ENCODE data around the gene NMNAT2.
A peak's percentile ranks its signal among the peaks of the same experiment; 100 is the strongest.
"Not testable (repeated sequence)": the region's sequence is repeated elsewhere in the genome, so short reads cannot be mapped to it uniquely, and the experiment has no call there.

NMNAT2 gene

GRCh38 chr1:183416850-183417771 lies 1.1 kb downstream of the NMNAT2 start:
- peak; percentile 18 for DNase-seq

GRCh38 chr1:183414365-183414764 lies 3.8 kb downstream of the NMNAT2 start:
- no peak for DNase-seq

- DNase-seq: no peak
Measured at GRCh38 chr1:183411091-183411490, 7.1 kb downstream of the NMNAT2 start.

- no peak for DNase-seq
Measured at GRCh38 chr1:183407961-183408360, 10.2 kb downstream of the NMNAT2 start.

- DNase-seq: no peak
Measured at GRCh38 chr1:183407474-183407873, 10.7 kb downstream of the NMNAT2 start.

- DNase-seq: no peak
Measured at GRCh38 chr1:183404476-183404875, 13.7 kb downstream of the NMNAT2 start.

GRCh38 chr1:183403498-183403897 lies 14.7 kb downstream of the NMNAT2 start:
- DNase-seq: no peak

GRCh38 chr1:183401565-183401964 lies 16.6 kb downstream of the NMNAT2 start:
- DNase-seq: not testable (repeated sequence)

GRCh38 chr1:183394435-183394834 lies 23.7 kb downstream of the NMNAT2 start:
- no peak for DNase-seq

GRCh38 chr1:183391863-183392262 lies 26.3 kb downstream of the NMNAT2 start:
- DNase-seq: no peak

- DNase-seq: no peak
Measured at GRCh38 chr1:183390561-183390960, 27.6 kb downstream of the NMNAT2 start.

- DNase-seq: no peak
Measured at GRCh38 chr1:183388735-183389134, 29.4 kb downstream of the NMNAT2 start.

- no peak for DNase-seq
Measured at GRCh38 chr1:183385340-183386144, 32.6 kb downstream of the NMNAT2 start.

- DNase-seq: no peak
Measured at GRCh38 chr1:183379951-183380350, 38.2 kb downstream of the NMNAT2 start.

GRCh38 chr1:183375381-183375780 lies 42.8 kb downstream of the NMNAT2 start:
- no peak for DNase-seq

- no peak for DNase-seq
Measured at GRCh38 chr1:183374825-183375224, 43.4 kb downstream of the NMNAT2 start.

GRCh38 chr1:183372586-183373230 lies 45.5 kb downstream of the NMNAT2 start:
- DNase-seq: no peak

- DNase-seq: no peak
Measured at GRCh38 chr1:183370399-183371058, 47.7 kb downstream of the NMNAT2 start.

GRCh38 chr1:183368213-183369108 lies 49.7 kb downstream of the NMNAT2 start:
- no peak for DNase-seq

- DNase-seq: no peak
Measured at GRCh38 chr1:183366116-183366515, 52.1 kb downstream of the NMNAT2 start.

- DNase-seq: no peak
Measured at GRCh38 chr1:183365676-183366075, 52.5 kb downstream of the NMNAT2 start.

GRCh38 chr1:183365093-183365492 lies 53.1 kb downstream of the NMNAT2 start:
- DNase-seq: no peak
